Measurements from ENCODE around the gene CNPY1. TPM values are rescaled to one million over a fixed set of nuclear protein-coding genes. Genes with fewer than 3 reads are reported as not detected.

CNPY1 gene
- total and polyA plus RNA-seq, 4 donors, result not detected

DNA sequence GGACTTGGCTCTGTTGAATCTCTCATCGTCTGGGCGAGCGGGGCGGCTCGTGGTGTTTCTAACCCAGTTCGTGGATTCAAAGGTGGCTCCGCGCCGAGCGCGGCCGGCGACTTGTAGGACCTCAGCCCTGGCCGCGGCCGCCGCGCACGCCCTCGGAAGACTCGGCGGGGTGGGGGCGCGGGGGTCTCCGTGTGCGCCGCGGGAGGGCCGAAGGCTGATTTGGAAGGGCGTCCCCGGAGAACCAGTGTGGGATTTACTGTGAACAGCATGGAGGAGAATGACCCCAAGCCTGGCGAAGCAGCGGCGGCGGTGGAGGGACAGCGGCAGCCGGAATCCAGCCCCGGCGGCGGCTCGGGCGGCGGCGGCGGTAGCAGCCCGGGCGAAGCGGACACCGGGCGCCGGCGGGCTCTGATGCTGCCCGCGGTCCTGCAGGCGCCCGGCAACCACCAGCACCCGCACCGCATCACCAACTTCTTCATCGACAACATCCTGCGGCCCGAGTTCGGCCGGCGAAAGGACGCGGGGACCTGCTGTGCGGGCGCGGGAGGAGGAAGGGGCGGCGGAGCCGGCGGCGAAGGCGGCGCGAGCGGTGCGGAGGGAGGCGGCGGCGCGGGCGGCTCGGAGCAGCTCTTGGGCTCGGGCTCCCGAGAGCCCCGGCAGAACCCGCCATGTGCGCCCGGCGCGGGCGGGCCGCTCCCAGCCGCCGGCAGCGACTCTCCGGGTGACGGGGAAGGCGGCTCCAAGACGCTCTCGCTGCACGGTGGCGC lies 88.1 kb downstream of the CNPY1 start, which contains the start of gene EN2:
EN2 (plus strand) TSS at position 19 of the 767 bp plus-strand sequence; CDS start at position 268, 249 bp downstream.
- WGBS, result 4% methylated on average over 105 of the region's 105 CpGs
- H3K4me3 ChIP-seq (ENCODE audit: low read depth in 1 of 3, low read length in 3 of 3), result peak within 1 kb of the TSS; percentile 32 to 49 (median 41)
- TF ChIP-seq, protein P1, sequence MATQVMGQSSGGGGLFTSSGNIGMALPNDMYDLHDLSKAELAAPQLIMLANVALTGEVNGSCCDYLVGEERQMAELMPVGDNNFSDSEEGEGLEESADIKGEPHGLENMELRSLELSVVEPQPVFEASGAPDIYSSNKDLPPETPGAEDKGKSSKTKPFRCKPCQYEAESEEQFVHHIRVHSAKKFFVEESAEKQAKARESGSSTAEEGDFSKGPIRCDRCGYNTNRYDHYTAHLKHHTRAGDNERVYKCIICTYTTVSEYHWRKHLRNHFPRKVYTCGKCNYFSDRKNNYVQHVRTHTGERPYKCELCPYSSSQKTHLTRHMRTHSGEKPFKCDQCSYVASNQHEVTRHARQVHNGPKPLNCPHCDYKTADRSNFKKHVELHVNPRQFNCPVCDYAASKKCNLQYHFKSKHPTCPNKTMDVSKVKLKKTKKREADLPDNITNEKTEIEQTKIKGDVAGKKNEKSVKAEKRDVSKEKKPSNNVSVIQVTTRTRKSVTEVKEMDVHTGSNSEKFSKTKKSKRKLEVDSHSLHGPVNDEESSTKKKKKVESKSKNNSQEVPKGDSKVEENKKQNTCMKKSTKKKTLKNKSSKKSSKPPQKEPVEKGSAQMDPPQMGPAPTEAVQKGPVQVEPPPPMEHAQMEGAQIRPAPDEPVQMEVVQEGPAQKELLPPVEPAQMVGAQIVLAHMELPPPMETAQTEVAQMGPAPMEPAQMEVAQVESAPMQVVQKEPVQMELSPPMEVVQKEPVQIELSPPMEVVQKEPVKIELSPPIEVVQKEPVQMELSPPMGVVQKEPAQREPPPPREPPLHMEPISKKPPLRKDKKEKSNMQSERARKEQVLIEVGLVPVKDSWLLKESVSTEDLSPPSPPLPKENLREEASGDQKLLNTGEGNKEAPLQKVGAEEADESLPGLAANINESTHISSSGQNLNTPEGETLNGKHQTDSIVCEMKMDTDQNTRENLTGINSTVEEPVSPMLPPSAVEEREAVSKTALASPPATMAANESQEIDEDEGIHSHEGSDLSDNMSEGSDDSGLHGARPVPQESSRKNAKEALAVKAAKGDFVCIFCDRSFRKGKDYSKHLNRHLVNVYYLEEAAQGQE (IDR thresholded peaks at IDR 0.05), result no peak
- H3K9me3 ChIP-seq (ENCODE audit: control insufficient read depth in 4 of 4, low read length in 3 of 4), result no peaks in the 10 kb centered on the region
- H3K36me3 ChIP-seq (ENCODE audit: control insufficient read depth in 4 of 4, insufficient read depth in 3 of 4, low read depth in 1 of 4, low read length in 3 of 4), result peaks cover 0 to 1% (median 0%) of the 10 kb centered on the region in 4 donors
- H3K27ac ChIP-seq (ENCODE audit: low read depth in 1 of 2, low read length in 2 of 2), result no peak within 1 kb of the TSS
- peaks cover 14 to 27% (median 18%) of the 10 kb centered on the region in 4 donors for H3K4me1 ChIP-seq (ENCODE audit: control insufficient read depth in 4 of 4, insufficient read depth in 4 of 4, low read length in 3 of 4)
- DNase-seq (ENCODE audit: low spot score), result no peak
- no peak within 1 kb of the TSS for H3K9ac ChIP-seq (ENCODE audit: low read depth in 1 of 2, low read length in 2 of 2)
- H3K27me3 ChIP-seq (ENCODE audit: control insufficient read depth in 4 of 4, insufficient read depth in 4 of 4, low read length in 3 of 4), result peaks cover 16 to 51% (median 30%) of the 10 kb centered on the region in 4 donors

DNA sequence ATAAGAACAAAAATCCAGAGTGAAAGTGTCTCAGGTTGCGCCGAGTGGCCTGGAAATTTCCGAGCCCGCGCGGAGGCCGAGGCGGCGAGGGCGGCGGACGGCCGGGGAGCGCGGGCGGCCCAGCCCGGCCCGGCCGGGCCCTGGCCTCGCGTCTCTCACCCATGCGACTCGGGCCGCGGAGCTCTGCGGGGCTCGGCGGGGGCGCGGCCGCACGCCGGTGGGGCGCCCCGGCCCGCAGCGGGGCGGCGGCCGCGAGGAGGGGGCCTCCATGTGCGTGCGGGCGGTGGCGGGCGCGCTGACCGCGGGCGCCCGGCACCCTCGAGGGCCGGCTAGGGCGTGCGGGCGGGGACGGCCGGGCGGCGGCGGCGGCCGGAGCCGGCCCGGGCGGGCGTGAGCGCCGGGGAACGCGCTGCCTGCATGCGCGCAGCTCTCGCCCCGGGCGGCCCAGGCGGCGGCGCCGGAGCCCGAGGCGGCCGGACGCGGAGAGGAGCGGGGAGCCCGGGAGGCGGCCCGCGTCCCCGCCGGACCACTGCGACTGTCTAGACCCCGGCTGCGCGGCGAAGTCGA lies 88.7 kb downstream of the CNPY1 start:
- 9% methylated on average over 98 of the region's 98 CpGs for WGBS
- DNase-seq (ENCODE audit: low spot score), result no peak
- Histone ChIP-seq H3K27ac (ENCODE audit: low read depth in 1 of 2, low read length in 2 of 2) (no peak overlapping the region), H3K4me1 (ENCODE audit: control insufficient read depth in 4 of 4, insufficient read depth in 4 of 4, low read length in 3 of 4) (peaks cover 14 to 27% (median 18%) of the 10 kb centered on the region in 4 donors), H3K36me3 (ENCODE audit: control insufficient read depth in 4 of 4, insufficient read depth in 3 of 4, low read depth in 1 of 4, low read length in 3 of 4) (peaks cover 0 to 1% (median 0%) of the 10 kb centered on the region in 4 donors), H3K9me3 (ENCODE audit: control insufficient read depth in 4 of 4, low read length in 3 of 4) (no peaks in the 10 kb centered on the region), H3K27me3 (ENCODE audit: control insufficient read depth in 4 of 4, insufficient read depth in 4 of 4, low read length in 3 of 4) (peaks cover 16 to 53% (median 33%) of the 10 kb centered on the region in 4 donors), H3K4me3 (ENCODE audit: low read depth in 1 of 3, low read length in 3 of 3) (peak overlapping the region in 1 of 3 donors; percentile 49), H3K9ac (ENCODE audit: low read depth in 1 of 2, low read length in 2 of 2) (no peak overlapping the region)
- TF ChIP-seq, protein P2, sequence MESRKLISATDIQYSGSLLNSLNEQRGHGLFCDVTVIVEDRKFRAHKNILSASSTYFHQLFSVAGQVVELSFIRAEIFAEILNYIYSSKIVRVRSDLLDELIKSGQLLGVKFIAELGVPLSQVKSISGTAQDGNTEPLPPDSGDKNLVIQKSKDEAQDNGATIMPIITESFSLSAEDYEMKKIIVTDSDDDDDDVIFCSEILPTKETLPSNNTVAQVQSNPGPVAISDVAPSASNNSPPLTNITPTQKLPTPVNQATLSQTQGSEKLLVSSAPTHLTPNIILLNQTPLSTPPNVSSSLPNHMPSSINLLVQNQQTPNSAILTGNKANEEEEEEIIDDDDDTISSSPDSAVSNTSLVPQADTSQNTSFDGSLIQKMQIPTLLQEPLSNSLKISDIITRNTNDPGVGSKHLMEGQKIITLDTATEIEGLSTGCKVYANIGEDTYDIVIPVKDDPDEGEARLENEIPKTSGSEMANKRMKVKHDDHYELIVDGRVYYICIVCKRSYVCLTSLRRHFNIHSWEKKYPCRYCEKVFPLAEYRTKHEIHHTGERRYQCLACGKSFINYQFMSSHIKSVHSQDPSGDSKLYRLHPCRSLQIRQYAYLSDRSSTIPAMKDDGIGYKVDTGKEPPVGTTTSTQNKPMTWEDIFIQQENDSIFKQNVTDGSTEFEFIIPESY (IDR thresholded peaks at IDR 0.05), result no peak
- TF ChIP-seq RAD21 (IDR thresholded peaks at IDR 0.05) (no peak), RXRA (IDR thresholded peaks at IDR 0.05) (no peak), EGR1 (IDR thresholded peaks at IDR 0.05; ENCODE audit: low read depth in 2 of 2) (no peak)
- TF ChIP-seq, protein P3, sequence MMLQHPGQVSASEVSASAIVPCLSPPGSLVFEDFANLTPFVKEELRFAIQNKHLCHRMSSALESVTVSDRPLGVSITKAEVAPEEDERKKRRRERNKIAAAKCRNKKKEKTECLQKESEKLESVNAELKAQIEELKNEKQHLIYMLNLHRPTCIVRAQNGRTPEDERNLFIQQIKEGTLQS (IDR thresholded peaks at IDR 0.05), result no peak
- TF ChIP-seq, protein P1 (IDR thresholded peaks at IDR 0.05), result no peak
- TF ChIP-seq, protein P4, sequence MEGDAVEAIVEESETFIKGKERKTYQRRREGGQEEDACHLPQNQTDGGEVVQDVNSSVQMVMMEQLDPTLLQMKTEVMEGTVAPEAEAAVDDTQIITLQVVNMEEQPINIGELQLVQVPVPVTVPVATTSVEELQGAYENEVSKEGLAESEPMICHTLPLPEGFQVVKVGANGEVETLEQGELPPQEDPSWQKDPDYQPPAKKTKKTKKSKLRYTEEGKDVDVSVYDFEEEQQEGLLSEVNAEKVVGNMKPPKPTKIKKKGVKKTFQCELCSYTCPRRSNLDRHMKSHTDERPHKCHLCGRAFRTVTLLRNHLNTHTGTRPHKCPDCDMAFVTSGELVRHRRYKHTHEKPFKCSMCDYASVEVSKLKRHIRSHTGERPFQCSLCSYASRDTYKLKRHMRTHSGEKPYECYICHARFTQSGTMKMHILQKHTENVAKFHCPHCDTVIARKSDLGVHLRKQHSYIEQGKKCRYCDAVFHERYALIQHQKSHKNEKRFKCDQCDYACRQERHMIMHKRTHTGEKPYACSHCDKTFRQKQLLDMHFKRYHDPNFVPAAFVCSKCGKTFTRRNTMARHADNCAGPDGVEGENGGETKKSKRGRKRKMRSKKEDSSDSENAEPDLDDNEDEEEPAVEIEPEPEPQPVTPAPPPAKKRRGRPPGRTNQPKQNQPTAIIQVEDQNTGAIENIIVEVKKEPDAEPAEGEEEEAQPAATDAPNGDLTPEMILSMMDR (IDR thresholded peaks at IDR 0.05; ENCODE audit: low read depth, low read length, missing input control), result no peak
